Esophagus muscularis mucosa (tissue), 4 donors: ENCODE measurements around the gene MRGPRF. TPM values are rescaled to one million over a fixed set of nuclear protein-coding genes. Genes with fewer than 3 reads are reported as not detected.

Experiments used
- DNase-seq: peaks from one replicate; pipeline ENCODE4 v3.0.0-alpha.2; 2017; ENCODE audit errors: extremely low spot score
- H3K27ac ChIP-seq, 4 donors: fragments of 200-600 bp; sonication (generic); replicated peaks in 1 of 4; 1 replicate in 3 of 4; 2 replicates in 1 of 4; pipeline ENCODE4 v1.5.1; 2016 to 2019; ENCODE audit warnings: mild to moderate bottlenecking in 1 of 4
- H3K27me3 ChIP-seq, 4 donors: fragments of 200-600 bp; sonication (generic); one replicate each; pipeline versions ENCODE4 v1.5.1 to v1.6.0; 2016 to 2019
- H3K36me3 ChIP-seq, 4 donors: fragments of 200-600 bp; sonication (generic); one replicate each; pipeline ENCODE4 v1.5.1; 2016 to 2019
- H3K4me1 ChIP-seq, 4 donors: fragments of 200-600 bp; sonication (generic); one replicate each; pipeline ENCODE4 v1.5.1; 2016 to 2019
- H3K4me3 ChIP-seq, 4 donors: fragments of 200-600 bp; sonication (generic); 1 replicate in 2 of 4; 2 replicates in 2 of 4; pipeline ENCODE4 v1.5.1; 2016 to 2019; ENCODE audit warnings: mild to moderate bottlenecking in 4 of 4, moderate library complexity in 1 of 4
- H3K9me3 ChIP-seq, 4 donors: fragments of 200-600 bp; sonication (generic); 1 replicate in 3 of 4; 2 replicates in 1 of 4; pipeline ENCODE4 v1.5.1; 2016 to 2019
- CTCF ChIP-seq, 3 experiments: fragments of 200-600 bp in 2 of 3; fragments of 450-650 bp in 1 of 3; sonication (generic) in 2 of 3; IDR thresholded peaks; one replicate each; pipeline ENCODE4 v1.5.1; 2017 to 2019; ENCODE audit warnings: antibody characterized with exemption in 3 of 3, mild to moderate bottlenecking in 2 of 3, moderate library complexity in 1 of 3
- EP300 ChIP-seq: sonication (generic); formaldehyde crosslinking; IDR thresholded peaks from one replicate; pipeline ENCODE4 v1.6.1; 2017; ENCODE audit warnings: antibody characterized with exemption
- POLR2A ChIP-seq: fragments of 450-650 bp; IDR thresholded peaks from one replicate; pipeline ENCODE4 v1.6.1; 2017; ENCODE audit warnings: antibody characterized with exemption, moderate library complexity, mild to moderate bottlenecking, low read depth
- POLR2AphosphoS5 ChIP-seq, 2 donors: sonication (generic); formaldehyde crosslinking; IDR thresholded peaks; one replicate each; pipeline ENCODE4 v1.6.1; 2017; ENCODE audit warnings: antibody characterized with exemption in 2 of 2
- WGBS: methylation state at CpG from one replicate; pipeline ENCODE4 v1.1.5; 2018; 5-methylcytosine and 5-hydroxymethylcytosine counted together
- intact Hi-C: fragments of 100-400 bp; cut with DNase I; formaldehyde crosslinking; loops from one replicate; pipeline ENCODE4 v1.15.1; 2023
- total RNA-seq, 4 donors: library from RNA; depleted of rRNA; stranded (reverse); fragments of >200 nt; gene quantifications; one replicate each; pipeline versions ENCODE4 v1.1.0 to v1.2.1, GENCODE V29; 2016

Gene MRGPRF
- 100 to 1,000 TPM in 3 of 4 donors, 10 to 100 TPM in 1; 77.9 to 206 (median 126) TPM for total RNA-seq

GRCh38 chr11:69013009-69013951, at the start of gene MRGPRF:
Gene MRGPRF, minus strand, starts transcription at chr11:69013246. Its CDS starts 3,345 bp downstream, at chr11:69009901.
- intact Hi-C loops = loop anchor here (2.0 kb wide), 1 partner anchor 36 kb away; the partner anchor contains the start of gene TPCN2
- H3K27me3 ChIP-seq = peaks cover 0 to 18% (median 0%) of the 10 kb centered on the region in 4 donors
- peaks cover 43 to 75% (median 60%) of the 10 kb centered on the region in 4 donors for H3K4me1 ChIP-seq
- H3K27ac ChIP-seq = peak within 1 kb of the TSS; percentile 95 to 99 (median 97)
- H3K9me3 ChIP-seq = no peaks in the 10 kb centered on the region
- peaks cover 0 to 9% (median 1%) of the 10 kb centered on the region in 4 donors for H3K36me3 ChIP-seq
- TF ChIP-seq POLR2AphosphoS5 (IDR thresholded peaks at IDR 0.05) (peak; percentile 89 to 98), CTCF (IDR thresholded peaks at IDR 0.05) (peak; percentile 65 to 76 (median 74)), EP300 (no peak), POLR2A (peak; percentile 74)
- H3K4me3 ChIP-seq = peak within 1 kb of the TSS; percentile 65 to 83 (median 72)
- WGBS = 1% methylated on average over 16 of the region's 43 CpGs
- DNase-seq = peak; percentile 98

- no peak for DNase-seq
- peaks cover 25 to 77% (median 62%) of the 10 kb centered on the region in 4 donors for H3K36me3 ChIP-seq
- 90% methylated on average over 15 of the region's 15 CpGs for WGBS
- H3K9me3 ChIP-seq = no peaks in the 10 kb centered on the region
- H3K4me3 ChIP-seq = no peak overlapping the region
- H3K27me3 ChIP-seq = no peaks in the 10 kb centered on the region
- intact Hi-C loops = no loop called here
- TF ChIP-seq POLR2AphosphoS5 (IDR thresholded peaks at IDR 0.05) (no peak), POLR2A (no peak)
- H3K27ac ChIP-seq = peak overlapping the region in 1 of 4 donors; percentile 11
- peaks cover 6 to 91% (median 68%) of the 10 kb centered on the region in 4 donors for H3K4me1 ChIP-seq
Measured at GRCh38 chr11:69062169-69062855, 49.3 kb upstream of the MRGPRF start.

GRCh38 chr11:69061713-69062053, 48.6 kb upstream of the MRGPRF start:
- Histone ChIP-seq H3K36me3 (peaks cover 26 to 75% (median 65%) of the 10 kb centered on the region in 4 donors), H3K27me3 (no peaks in the 10 kb centered on the region), H3K9me3 (no peaks in the 10 kb centered on the region), H3K4me3 (no peak overlapping the region), H3K27ac (peak overlapping the region in 3 of 4 donors; percentile 7 to 37 (median 22)), H3K4me1 (peaks cover 6 to 91% (median 65%) of the 10 kb centered on the region in 4 donors)
- 85% methylated on average over 4 of the region's 4 CpGs for WGBS
- intact Hi-C loops = no loop called here
- no peak for TF ChIP-seq POLR2AphosphoS5 (IDR thresholded peaks at IDR 0.05)
- no peak for TF ChIP-seq POLR2A
- TF ChIP-seq EP300 = no peak
- TF ChIP-seq CTCF (IDR thresholded peaks at IDR 0.05) = no peak
- DNase-seq = no peak

GRCh38 chr11:69060806-69061712, 48.0 kb upstream of the MRGPRF start:
- no peak for DNase-seq
- H3K4me3 ChIP-seq = no peak overlapping the region
- intact Hi-C loops = no loop called here
- no peak for TF ChIP-seq CTCF (IDR thresholded peaks at IDR 0.05)
- 87% methylated on average over 24 of the region's 25 CpGs for WGBS
- H3K27ac ChIP-seq = peak overlapping the region in 3 of 4 donors; percentile 22 to 37 (median 28)
- no peaks in the 10 kb centered on the region for H3K9me3 ChIP-seq
- H3K36me3 ChIP-seq = peaks cover 26 to 80% (median 63%) of the 10 kb centered on the region in 4 donors
- H3K27me3 ChIP-seq = no peaks in the 10 kb centered on the region
- peaks cover 11 to 91% (median 64%) of the 10 kb centered on the region in 4 donors for H3K4me1 ChIP-seq
